NCI-H748 (cell line): ENCODE data around the gene CACNA2D2.

Source experiments
- DNase-seq: peaks from one replicate; lab custom pipeline; 2025; ENCODE audit not compliant: unreplicated experiment; lab: John Stamatoyannopoulos, UW

CACNA2D2 gene

GRCh38 chr3:50408443-50408944 lies 94.9 kb downstream of the CACNA2D2 start:
- DNase-seq: no peak

GRCh38 chr3:50406487-50406886 lies 96.9 kb downstream of the CACNA2D2 start:
- DNase-seq: no peak

GRCh38 chr3:50405249-50405648 lies 98.2 kb downstream of the CACNA2D2 start:
- no peak for DNase-seq

- DNase-seq: no peak
Measured at GRCh38 chr3:50401978-50402595, 101.3 kb downstream of the CACNA2D2 start.

GRCh38 chr3:50396502-50396901 lies 106.9 kb downstream of the CACNA2D2 start:
- no peak for DNase-seq

GRCh38 chr3:50395070-50395860 lies 108.2 kb downstream of the CACNA2D2 start:
- DNase-seq: no peak

GRCh38 chr3:50393061-50393460 lies 110.4 kb downstream of the CACNA2D2 start:
- DNase-seq: no peak

- no peak for DNase-seq
Measured at GRCh38 chr3:50392101-50392715, 111.2 kb downstream of the CACNA2D2 start.

GRCh38 chr3:50390508-50391224 lies 112.8 kb downstream of the CACNA2D2 start:
- DNase-seq: peak; percentile 3

GRCh38 chr3:50389414-50389767 lies 114.0 kb downstream of the CACNA2D2 start:
- no peak for DNase-seq

- no peak for DNase-seq
Measured at GRCh38 chr3:50388720-50389413, 114.6 kb downstream of the CACNA2D2 start.

GRCh38 chr3:50388016-50388719 lies 115.3 kb downstream of the CACNA2D2 start:
- peak; percentile 20 for DNase-seq

GRCh38 chr3:50385754-50386153 lies 117.7 kb downstream of the CACNA2D2 start:
- no peak for DNase-seq

- DNase-seq: no peak
Measured at GRCh38 chr3:50383750-50384149, 119.7 kb downstream of the CACNA2D2 start.

GRCh38 chr3:50382722-50383121 lies 120.7 kb downstream of the CACNA2D2 start:
- DNase-seq: no peak

GRCh38 chr3:50381383-50381782 lies 122.1 kb downstream of the CACNA2D2 start:
- peak; percentile 0 for DNase-seq

- no peak for DNase-seq
Measured at GRCh38 chr3:50380405-50381085, 122.9 kb downstream of the CACNA2D2 start.

- DNase-seq: no peak
Measured at GRCh38 chr3:50378757-50379156, 124.7 kb downstream of the CACNA2D2 start.

GRCh38 chr3:50378024-50378423 lies 125.4 kb downstream of the CACNA2D2 start:
- no peak for DNase-seq
